ENCODE measurements around the gene DEFB131A.
"Not testable (repeated sequence)": the region's sequence is repeated elsewhere in the genome, so short reads cannot be mapped to it uniquely, and the experiment has no call there.

GRCh38 chr4:9482871-9483270, 38.7 kb downstream of the DEFB131A start:
- not testable (repeated sequence) for TF ChIP-seq CTCF (IDR thresholded peaks at IDR 0.05); RNF2 (IDR thresholded peaks at IDR 0.05; ENCODE audit: borderline replicate concordance, low read depth); POLR2A (IDR thresholded peaks at IDR 0.05; ENCODE audit: low read length); BHLHE40 (IDR thresholded peaks at IDR 0.05; ENCODE audit: low read depth, low read length); MYC (IDR thresholded peaks at IDR 0.05; ENCODE audit: borderline replicate concordance, low read length); JUN (IDR thresholded peaks at IDR 0.05); HDAC2 (IDR thresholded peaks at IDR 0.05); EP300 (IDR thresholded peaks at IDR 0.05); RCOR1 (IDR thresholded peaks at IDR 0.05; ENCODE audit: low read depth, low read length); SMC3 (IDR thresholded peaks at IDR 0.05); USF2 (IDR thresholded peaks at IDR 0.05); CHD2 (IDR thresholded peaks at IDR 0.05; ENCODE audit: low read length, partially characterized antibody)

Measured in A549 (cell line).